ENCODE measurements around the gene TMEM106B.

DNA sequence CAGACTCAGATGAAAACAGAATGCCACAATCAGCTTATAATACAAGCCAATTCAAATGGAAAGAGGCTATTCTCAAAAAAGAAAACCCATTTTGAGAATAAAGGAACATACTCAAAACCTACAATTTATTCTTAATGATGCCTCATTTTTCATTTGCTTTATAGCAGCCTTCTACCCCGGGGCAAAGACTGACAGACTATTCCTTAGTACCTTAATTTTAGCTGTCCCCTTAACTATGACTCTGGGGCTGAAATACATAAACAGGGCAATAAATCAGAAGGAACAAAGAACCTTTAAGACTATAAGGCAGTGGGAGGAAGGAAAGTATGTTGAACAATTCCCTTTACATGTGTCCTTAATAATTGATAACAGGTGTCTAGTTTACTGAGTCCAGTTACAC, 76.8 kb downstream of the TMEM106B start:
- TF ChIP-seq MYC (IDR thresholded peaks at IDR 0.05; ENCODE audit: low read depth, low read length) (no peak), GATA2 (IDR thresholded peaks at IDR 0.05; ENCODE audit: insufficient read depth, insufficient read length, low read depth, low read length) (no peak), CTCF (IDR thresholded peaks at IDR 0.05; ENCODE audit: extremely low read depth in 1 of 2, insufficient read depth in 1 of 2, low read depth in 1 of 2, low read length in 2 of 2) (no peak)
- TF ChIP-seq, protein P1, sequence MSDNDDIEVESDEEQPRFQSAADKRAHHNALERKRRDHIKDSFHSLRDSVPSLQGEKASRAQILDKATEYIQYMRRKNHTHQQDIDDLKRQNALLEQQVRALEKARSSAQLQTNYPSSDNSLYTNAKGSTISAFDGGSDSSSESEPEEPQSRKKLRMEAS (IDR thresholded peaks at IDR 0.05; ENCODE audit: insufficient read depth, insufficient read length) = no peak

Measured in endothelial cell of umbilical vein (primary cell).